Embryonic facial prominence (tissue), 1 donor: Measurements from ENCODE around the gene LMF1.

ENCODE experiments used
- DNase-seq: peaks from one replicate; pipeline ENCODE4 v3.0.0-alpha.2; 2016; ENCODE audit errors: extremely low spot score

The LMF1 gene

DNA sequence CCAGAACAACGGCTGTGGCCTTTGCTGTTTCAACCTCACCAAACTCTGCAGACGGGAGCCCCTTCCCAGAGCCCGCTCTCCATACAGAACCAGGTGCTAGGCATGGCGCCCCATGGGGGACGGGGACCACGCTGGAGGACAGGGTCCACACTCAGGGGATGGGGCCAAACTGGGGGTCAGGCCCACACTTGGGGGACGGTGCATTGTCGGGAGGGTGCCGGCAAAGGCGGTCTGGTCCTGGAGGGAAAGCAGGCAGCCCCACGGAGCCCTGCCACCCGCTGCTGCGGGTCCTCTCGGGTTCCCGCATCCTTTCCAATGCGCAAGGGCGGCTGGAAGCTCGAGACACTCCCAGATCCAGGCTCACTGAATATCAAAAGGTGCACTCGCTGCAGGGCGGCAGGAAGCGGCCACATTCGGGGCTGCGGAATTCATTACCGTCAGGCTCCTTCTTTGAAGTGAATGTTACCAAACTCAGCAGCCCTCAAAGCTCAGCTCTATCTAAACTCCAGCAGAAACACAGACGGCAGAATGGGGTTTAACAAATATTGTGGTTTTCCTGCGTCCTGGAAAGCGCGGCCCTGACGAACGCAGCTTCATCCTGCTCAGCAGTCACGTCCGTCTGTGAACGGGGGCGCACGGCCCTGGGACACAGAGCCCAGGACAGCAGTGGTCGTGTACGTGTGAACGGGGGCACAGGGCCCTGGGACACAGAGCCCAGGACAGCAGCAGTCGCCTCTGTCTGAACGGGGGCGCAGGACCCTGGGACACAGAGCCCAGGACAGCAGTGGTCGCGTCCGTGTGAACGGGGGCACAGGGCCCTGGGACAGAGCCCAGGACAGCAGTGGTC, 41.3 kb downstream of the LMF1 start:
- no peak for DNase-seq

DNA sequence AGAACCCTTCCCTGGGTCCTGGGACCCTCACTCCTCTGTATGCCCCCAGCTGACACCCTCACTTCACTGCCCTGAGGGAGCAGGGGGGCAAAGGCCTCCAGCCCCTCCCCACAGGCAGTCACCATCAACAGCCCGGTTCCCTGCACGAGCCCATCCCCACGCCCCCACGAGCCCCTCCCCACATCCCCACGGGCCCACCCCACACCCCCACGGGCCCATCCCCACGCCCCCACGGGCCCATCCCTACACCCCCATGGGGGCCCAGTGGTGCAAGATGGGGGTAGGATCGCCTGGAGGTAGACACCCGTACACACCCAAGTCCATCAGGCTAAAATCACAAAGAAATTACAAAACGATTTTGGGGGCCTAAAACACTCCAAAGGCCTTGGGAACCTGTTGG, 42.3 kb downstream of the LMF1 start:
- DNase-seq = no peak

DNA sequence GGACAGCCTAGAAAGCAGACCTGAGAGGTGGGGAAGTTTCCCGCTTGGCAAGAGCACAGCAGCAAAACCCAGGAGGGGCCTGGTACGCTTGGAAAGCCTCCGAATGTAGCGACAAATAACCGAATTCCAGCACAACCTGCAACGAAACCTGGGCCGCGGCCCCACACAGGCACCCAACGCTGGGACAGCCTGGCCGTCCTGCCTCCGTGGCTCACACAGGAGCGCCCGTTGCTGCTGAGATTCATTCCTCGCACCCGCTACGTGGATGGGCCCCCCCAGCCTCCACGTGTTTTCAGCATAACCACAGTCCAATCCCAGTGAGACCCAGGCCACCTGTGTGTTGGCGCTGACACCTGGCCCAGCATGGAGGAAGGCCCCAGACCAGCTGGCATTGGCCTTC, 42.9 kb downstream of the LMF1 start:
- no peak for DNase-seq

DNA sequence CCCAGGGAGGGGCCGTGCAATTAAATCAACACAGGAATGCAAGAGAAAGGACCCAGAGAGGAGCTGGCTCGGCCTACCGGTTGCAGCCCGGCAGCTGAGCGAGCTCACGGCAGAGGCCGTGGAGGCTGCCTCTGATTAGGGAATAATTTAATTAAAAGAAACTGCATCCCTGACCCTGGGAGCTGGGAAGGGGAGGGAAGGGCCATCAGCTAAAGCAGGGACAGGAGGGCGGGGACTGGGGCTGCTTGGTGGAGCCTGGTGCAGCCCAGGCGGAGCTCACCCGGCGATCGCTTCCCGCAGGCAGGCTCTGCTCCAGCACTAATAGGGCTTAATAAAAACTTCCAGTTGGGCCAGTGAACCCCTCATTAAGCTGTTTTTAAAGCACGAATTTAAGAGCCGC, 43.4 kb downstream of the LMF1 start:
- no peak for DNase-seq

DNA sequence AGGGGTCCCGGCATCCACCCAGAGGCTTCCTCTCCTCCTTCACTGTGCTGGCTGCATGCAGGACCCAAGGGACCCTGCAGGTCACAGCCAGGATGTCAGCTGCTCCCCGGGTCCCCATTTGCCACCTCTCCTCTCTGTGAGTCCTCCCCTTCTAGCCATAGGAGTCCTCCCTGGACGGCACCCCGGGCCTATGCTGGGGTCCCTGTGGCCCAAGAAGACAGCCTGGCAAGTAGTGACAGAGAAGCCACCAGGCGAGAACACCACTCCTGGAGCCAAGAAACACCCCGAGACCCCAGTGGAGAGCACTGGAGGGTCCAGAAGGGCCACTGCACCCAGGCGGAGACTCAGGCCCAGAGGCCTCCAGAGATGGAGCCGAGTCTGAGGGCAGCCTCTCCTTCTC, 44.1 kb downstream of the LMF1 start:
- DNase-seq = no peak

DNA sequence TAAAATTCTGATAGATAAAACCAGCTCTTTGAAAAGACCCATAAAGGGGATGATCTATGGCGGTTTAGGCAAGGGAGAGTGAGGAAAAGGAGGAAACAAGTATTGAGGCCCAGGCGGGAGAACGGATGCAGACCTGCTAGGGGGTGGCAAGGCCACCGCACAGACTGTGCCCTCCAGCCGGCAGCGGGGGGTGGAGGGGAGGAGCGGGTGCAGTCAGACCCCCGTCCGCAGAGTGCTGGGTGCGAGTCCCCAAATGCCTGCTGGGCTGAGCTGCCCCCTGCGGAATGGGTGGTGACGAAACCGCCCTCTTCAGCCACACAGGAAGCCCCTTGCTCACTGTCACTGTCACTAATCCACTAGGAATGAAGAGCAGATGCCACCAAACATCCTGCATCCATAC, 46.0 kb downstream of the LMF1 start:
- DNase-seq = no peak

DNA sequence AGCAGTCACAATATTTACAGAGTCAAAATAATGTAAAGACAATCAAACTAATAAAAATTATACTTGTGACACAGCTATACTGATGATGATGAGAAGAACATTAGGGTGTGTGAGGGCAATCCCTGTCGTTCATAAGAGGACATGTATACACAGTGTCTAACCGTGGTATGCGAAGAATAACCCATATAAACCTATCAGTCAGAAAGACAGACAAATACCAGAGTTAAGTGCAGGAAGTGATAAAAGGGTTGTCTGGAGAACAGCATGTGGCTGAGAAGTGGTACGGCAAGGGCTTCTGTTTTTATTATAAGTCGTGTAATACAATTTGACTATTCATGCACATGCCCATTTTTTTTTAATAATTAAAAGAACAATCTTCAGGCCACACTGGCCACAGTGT, 46.7 kb downstream of the LMF1 start:
- no peak for DNase-seq

DNA sequence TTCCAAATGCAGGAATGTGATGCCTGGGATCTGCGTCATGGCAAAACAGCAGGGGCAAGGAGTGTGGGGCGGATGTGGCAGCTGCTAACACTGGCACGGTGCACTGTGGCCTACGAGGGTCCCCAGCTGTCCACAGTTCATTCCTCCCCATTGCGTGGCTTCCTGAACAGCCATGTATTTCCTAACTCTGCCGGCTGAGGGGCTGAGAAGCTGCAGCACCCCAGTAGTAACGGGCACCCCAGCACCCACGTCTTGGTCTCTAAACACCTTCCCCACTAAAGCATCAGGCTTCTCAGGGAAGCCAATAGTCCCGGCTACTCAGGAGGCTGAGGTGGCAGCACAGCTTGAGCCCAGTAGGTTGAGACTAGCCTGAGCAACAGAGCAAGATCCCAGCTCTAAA, 47.6 kb downstream of the LMF1 start:
- DNase-seq = no peak

DNA sequence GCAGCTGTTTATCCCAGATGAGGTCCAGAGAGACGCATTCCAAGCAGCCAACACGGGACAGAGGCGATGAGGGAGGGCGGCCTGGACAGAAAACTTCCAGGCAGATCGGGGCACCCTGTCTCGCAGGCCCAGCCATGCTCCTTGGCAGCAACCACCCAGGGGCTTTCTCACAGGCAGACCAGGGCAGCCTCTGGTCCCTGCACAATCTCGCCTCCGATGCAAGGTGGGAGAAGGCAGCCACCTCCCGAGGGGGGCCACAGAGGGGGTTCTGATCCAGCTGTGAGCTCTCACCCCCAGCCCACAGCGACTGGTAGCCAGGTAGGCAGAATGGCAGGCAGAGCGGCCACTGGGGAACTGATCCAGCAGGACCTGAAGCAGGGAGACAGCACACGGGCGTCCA, 48.7 kb downstream of the LMF1 start:
- DNase-seq = no peak

DNA sequence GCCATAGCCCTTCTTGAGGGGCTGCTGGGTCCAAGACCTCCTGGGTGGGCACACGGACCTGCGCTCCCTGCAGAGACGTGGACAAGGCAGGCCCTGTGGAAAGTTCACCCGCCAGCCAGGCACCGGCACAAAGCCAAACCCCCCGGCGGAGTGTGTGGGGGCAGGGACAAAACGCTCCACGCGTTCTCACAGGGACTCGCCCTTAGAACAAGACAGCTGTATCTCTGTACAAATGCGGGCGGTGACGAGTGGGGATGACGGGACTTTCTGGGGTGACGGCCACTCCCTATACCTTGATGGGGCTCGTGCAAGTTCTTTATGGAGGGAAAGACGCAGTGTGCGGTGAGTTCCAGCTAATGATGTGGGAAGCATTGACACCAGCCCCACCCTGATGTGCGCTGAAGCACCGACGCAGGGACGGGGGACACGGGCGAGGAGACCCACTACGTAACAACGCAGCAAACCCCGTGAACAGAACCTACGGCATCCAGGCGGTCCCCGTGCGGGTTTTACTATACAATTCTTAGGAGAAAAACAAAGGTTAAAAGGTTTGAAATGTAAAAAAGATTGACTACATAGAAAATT, 49.4 kb downstream of the LMF1 start:
- DNase-seq = no peak

DNA sequence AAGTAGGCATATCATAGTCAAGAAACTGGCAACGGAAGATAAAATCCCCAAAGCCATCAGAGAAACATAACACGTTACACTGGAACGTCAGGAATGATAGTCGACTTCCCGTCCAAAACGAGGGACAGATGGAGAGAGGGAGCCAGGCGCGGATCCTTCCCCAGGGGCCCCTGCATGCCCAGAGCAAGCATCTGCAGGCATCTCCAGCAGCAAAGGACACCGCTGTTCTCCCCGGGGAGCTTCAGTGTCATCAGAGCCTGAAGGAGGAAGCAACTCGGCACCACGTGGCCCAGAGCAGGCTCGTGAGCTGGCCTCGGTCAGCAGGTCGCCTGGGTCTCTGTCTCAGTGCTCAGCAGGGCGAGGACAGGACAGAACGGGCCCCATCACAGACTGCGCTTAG, 50.1 kb downstream of the LMF1 start:
- no peak for DNase-seq

DNA sequence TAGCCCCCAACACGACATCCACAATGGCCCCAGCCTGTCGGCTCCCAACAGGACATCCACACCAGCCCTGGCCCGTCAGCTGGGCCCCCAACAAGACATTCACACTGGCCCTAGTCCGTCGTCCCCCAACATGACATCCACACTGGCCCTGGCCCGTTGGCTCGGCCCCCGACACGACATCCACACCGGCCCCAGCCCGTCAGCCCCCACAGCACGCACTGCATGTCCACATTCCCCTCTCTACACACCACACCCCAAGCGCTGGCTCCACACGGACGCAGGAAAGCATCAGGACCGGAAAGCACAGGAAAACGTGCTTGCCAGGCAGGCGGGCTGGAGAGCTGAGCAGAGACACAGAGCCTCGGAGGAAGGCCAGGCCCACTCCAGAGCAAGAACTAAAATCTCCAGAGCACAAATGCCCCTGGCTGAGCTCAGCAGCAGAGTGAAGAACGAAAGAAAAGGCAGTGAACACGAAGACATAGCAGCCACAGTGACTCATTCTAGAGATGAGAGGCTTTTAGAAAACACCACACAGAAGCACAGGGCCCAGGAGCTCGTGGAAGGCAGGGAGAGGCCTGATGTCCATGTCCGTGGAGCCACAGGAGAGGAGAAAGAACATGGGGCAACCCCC, 50.6 kb downstream of the LMF1 start:
- no peak for DNase-seq

DNA sequence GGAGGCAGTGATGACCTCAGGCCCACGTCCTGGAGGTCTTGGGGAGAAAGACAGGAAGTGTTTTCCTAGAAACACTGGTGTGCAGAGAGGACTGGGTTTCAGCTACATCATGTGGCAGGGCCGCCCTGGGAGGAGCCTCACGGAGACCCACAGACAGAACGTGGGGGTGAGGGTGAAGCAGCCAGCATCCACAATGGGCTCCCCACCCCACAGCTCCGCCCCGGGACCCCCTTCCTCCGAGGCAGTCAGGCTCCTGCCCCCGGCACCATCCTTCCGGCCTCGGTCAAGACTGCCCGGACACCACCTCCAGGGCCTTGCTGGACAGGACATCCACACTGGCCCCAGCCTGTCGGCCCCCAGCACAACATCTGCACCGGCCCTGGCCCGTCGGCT, 51.1 kb downstream of the LMF1 start:
- DNase-seq = no peak

DNA sequence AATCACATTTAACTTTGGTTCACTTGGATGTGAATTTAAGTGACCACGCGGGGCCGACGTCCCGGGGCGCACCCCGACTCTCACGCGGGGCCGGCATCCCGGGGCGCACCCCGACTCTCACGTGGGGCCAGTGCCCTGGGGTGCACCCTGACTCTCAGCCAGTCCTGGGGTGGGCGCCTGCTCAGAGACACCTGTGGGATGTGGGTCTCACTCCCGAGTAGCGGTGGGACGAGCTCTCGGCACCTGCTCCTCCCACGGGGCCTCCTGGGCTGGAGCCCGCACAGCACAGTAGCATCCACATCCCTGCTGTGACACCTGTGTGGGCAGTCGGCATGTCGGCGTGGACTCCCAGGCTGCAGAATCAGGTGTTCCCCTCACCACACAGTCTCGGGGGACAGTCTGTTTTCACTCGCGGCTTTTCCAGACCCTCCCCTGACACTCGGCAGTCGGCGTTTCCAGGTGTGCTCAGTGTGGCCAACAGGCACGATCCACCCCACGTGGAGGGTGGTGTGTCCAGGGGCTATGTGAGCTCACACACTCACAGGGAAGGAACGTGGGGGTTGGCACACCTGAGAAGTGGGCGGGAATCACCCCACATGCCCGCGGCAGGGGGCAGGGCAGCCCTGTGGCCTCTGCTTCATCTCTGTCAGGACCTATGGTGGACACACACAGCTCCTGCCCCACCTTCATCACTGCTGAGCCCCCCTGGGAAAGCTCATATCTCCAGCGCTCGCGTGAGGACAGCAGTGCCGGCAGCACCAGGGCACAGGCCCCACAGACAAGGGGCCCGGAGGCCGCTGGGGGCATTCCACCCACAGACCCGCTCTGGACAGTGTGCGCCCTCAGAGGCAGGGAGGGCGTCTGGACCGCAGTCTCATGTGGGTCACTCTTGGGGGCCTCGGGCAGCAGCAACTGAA, 51.8 kb downstream of the LMF1 start:
- DNase-seq = no peak

DNA sequence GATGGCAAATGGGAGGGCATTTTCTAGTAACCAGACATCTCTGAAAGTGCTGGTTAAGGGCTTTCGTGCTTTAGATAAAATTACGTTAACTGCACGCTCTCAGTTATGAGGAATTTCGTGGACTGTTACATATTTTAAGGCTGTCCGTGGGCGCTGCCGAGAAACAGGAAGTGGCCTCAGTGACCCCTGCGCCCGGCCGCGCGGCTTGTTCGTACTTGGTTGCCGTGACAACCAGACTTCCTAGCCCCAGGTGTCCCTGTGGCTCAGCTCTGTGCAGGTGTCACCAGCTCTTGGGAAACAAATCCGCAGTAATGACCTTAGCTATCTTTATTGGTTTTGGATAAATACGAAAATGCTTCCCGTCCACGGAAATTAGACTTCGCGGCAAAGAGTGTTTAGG, 52.7 kb downstream of the LMF1 start:
- DNase-seq = no peak

DNA sequence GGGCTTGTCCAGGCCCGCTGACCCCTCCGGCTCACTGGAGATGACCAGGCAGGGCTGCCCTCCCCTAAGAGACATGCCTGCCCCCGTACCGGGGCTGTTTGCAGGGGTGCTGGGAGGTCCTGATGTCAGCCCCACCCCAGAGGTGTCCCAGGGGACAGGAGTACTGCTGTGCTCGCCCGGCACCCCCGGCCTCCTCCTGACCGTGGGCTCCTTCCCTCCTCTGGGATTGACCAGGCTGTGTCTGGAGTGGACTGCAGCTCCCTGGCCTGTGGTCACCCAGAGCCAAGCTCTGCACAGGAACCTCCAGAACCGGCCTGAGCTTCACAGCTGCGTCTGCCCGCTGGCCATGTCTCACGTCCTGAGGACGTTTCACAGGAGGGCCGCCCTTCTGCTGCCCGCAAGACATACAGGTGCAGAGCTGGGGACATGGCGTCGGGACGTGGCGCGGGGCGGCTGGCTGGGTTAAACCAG, 53.2 kb downstream of the LMF1 start:
- DNase-seq = no peak

DNA sequence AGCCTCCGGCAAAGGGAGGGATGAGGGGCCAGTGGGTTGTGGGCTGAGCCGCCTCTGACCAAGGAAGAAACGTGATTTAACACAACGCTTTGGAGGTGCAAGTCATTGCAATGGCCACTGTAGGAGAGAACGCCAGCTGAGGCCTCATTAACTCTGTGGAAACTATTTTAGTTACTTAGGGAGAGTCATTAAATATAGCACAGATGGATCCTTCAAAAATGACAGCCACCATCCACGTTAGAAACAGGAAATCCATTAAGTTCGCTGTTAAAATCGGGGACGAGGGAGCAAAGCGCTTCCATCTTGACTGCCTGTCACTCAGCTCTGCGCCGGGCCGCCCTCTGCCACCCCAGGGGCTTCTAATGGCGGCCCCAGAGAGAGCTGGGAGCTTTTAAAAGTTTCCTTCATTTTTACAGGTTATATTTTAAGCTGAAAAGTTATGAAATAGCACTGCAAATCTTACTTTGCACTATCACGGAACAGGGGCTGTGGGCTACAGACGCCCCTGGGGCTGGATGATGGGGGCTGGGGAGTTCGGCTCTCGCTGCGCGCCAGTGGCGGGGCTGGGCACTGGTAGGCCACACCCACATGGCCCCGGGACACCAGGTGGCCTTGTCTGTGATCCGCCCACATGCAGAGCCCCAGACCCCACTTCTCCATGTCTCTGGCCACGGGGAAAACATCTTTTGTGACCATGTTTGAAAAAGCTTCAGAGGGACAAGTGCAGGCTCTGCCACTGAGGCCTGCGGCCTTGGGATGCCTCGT, 54.6 kb downstream of the LMF1 start:
- no peak for DNase-seq

DNA sequence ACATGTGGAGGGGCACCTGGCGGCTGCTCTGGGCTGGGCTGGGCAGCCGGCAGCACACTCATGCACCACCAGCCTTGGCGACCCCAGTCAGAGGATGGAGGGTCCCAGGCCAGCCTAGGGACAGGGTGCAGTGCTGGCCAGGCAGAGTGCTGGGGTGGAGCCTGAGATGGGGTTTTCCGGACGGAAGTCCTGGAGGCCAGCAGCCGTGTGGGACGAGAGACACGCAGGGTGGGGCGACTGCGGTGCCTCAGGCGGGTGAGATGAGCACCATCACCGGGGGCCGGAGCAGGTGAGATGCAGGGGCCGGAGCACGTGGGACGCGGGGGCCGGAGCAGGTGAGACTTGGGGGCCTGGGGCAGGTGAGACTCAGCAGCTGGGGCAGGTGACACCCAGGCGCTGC, 55.2 kb downstream of the LMF1 start:
- no peak for DNase-seq

DNA sequence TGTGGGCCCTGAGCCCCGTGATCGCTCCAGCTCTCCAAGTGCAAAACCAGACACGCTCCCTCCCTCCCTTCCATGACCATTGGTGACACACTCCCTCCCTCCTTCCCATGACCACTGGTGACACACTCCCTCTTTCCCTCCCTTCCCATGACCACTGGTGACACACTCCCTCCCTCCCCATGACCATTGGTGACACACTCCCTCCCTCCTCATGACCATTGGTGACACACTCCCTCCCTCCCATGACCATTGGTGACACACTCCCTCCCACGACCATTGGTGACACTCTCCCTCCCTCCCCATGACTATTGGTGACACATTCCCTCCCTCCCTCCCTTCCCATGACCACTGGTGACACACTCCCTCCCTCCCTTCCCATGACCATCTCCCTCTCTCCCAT, 56.3 kb downstream of the LMF1 start:
- DNase-seq = no peak

DNA sequence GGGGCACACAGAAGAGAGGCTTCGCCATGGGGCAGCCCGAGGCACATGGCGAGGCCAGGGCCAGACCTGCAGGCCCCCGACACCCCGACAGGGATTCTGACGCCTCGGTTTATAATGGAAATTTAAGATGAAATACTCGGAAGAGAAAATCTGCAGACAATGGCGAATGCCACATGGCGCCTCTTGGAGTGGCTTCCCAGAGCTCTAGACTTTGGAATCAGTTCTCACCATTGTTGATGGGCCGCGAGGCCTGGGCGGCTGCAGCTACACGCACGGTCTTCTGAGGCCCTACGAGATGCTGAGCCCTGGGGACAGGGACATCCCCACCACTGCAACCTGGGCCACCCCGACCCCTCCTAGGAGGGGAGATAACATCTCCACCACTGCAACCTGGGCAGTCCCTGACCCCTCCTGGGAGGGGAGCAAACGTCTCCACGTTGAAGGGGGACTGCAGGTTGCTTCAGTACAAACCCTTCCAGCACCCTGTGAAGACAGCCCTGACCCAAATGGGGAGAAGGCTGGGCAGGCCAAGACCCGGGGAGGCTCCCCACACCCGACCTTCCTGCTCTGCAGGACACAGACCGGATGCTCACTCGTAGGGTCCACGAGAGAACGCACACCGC, 56.9 kb downstream of the LMF1 start:
- DNase-seq = no peak
